CD4-positive, alpha-beta T cell treated with Interleukin-6 at 100 ng/mL for 8 hours (primary cell): ENCODE data around the gene OR2A1.
"Not testable (repeated sequence)": the region's sequence is repeated elsewhere in the genome, so short reads cannot be mapped to it uniquely, and the experiment has no call there.

Experiments used
- DNase-seq: peaks from one replicate; pipeline ENCODE4 v3.0.0-alpha.2; 2020; ENCODE audit warnings: mixed read lengths, low spot score

OR2A1 gene

GRCh38 chr7:144323359-144323758, 11.1 kb downstream of the OR2A1 start:
- DNase-seq = not testable (repeated sequence)

- DNase-seq = not testable (repeated sequence)
Measured at GRCh38 chr7:144325868-144326267, 13.6 kb downstream of the OR2A1 start.

GRCh38 chr7:144330044-144330443, 17.8 kb downstream of the OR2A1 start:
- DNase-seq = not testable (repeated sequence)

GRCh38 chr7:144331221-144331995, 19.2 kb downstream of the OR2A1 start:
- not testable (repeated sequence) for DNase-seq

- DNase-seq = not testable (repeated sequence)
Measured at GRCh38 chr7:144331996-144332288, 19.7 kb downstream of the OR2A1 start.

- DNase-seq = not testable (repeated sequence)
Measured at GRCh38 chr7:144348625-144349024, 36.4 kb downstream of the OR2A1 start.

GRCh38 chr7:144351667-144352066, 39.4 kb downstream of the OR2A1 start:
- DNase-seq = not testable (repeated sequence)

- DNase-seq = not testable (repeated sequence)
Measured at GRCh38 chr7:144355176-144355822, 43.1 kb downstream of the OR2A1 start, which contains the start of gene ARHGEF5. Gene ARHGEF5 (plus strand): TSS chr7:144355402. CDS start chr7:144362670, 7,268 bp downstream.

GRCh38 chr7:144356185-144356584, 44.0 kb downstream of the OR2A1 start:
- DNase-seq = not testable (repeated sequence)

GRCh38 chr7:144356860-144357259, 44.6 kb downstream of the OR2A1 start:
- DNase-seq = not testable (repeated sequence)

GRCh38 chr7:144362061-144362460, 49.8 kb downstream of the OR2A1 start:
- not testable (repeated sequence) for DNase-seq

GRCh38 chr7:144365523-144365922, 53.3 kb downstream of the OR2A1 start:
- DNase-seq = not testable (repeated sequence)

- DNase-seq = not testable (repeated sequence)
Measured at GRCh38 chr7:144367250-144367649, 55.0 kb downstream of the OR2A1 start.

- DNase-seq = not testable (repeated sequence)
Measured at GRCh38 chr7:144369221-144369620, 57.0 kb downstream of the OR2A1 start.
